Islet precursor cell (in vitro differentiated cells): Measurements from ENCODE around the gene GNAS.
"Not testable (repeated sequence)": the region's sequence is repeated elsewhere in the genome, so short reads cannot be mapped to it uniquely, and the experiment has no call there.

Experiments used
- DNase-seq: peaks from one replicate; pipeline ENCODE4 v3.0.0-alpha.2; 2018

The GNAS gene

GRCh38 chr20:58828804-58829203, 23.7 kb upstream of the GNAS start:
- not testable (repeated sequence) for DNase-seq

- no peak for DNase-seq
Measured at GRCh38 chr20:58829531-58829941, 23.0 kb upstream of the GNAS start.

GRCh38 chr20:58832457-58832856, 20.1 kb upstream of the GNAS start:
- no peak for DNase-seq

GRCh38 chr20:58833921-58834320, 18.6 kb upstream of the GNAS start:
- DNase-seq: no peak

- no peak for DNase-seq
Measured at GRCh38 chr20:58835231-58835630, 17.3 kb upstream of the GNAS start.

GRCh38 chr20:58836616-58837204, 15.8 kb upstream of the GNAS start:
- no peak for DNase-seq

- DNase-seq: no peak
Measured at GRCh38 chr20:58837717-58838116, 14.8 kb upstream of the GNAS start.

- DNase-seq: no peak
Measured at GRCh38 chr20:58838174-58838573, 14.3 kb upstream of the GNAS start.

GRCh38 chr20:58839474-58839874, 13.0 kb upstream of the GNAS start:
- peak; percentile 68 for DNase-seq

GRCh38 chr20:58839991-58840747, 12.3 kb upstream of the GNAS start:
- DNase-seq: no peak

GRCh38 chr20:58840816-58841538, 11.5 kb upstream of the GNAS start:
- DNase-seq: no peak

- DNase-seq: no peak
Measured at GRCh38 chr20:58841539-58842264, 10.8 kb upstream of the GNAS start.

- no peak for DNase-seq
Measured at GRCh38 chr20:58842276-58842675, 10.2 kb upstream of the GNAS start.

GRCh38 chr20:58843128-58843556, 9.4 kb upstream of the GNAS start:
- DNase-seq: no peak

- no peak for DNase-seq
Measured at GRCh38 chr20:58845706-58846105, 6.8 kb upstream of the GNAS start.

GRCh38 chr20:58847463-58847862, 5.1 kb upstream of the GNAS start:
- DNase-seq: no peak

GRCh38 chr20:58850693-58851174, 1.8 kb upstream of the GNAS start, which contains the start of gene GNAS-AS1:
GNAS-AS1 (minus strand) TSS chr20:58850902.
- peak; percentile 93 for DNase-seq

- no peak for DNase-seq
Measured at GRCh38 chr20:58851221-58851968, 1.1 kb upstream of the GNAS start.

GRCh38 chr20:58851969-58852458, 502 bp upstream of the GNAS start:
- no peak for DNase-seq

- DNase-seq: no peak
Measured at GRCh38 chr20:58853466-58853865, 950 bp downstream of the GNAS start.

GRCh38 chr20:58853976-58854637, 1.6 kb downstream of the GNAS start:
- no peak for DNase-seq
